Measurements from ENCODE around the gene DCUN1D1. TPM values are rescaled to one million over a fixed set of nuclear protein-coding genes. Genes with fewer than 3 reads are reported as not detected.

DCUN1D1 gene
- total and polyA plus RNA-seq, 12 donors, result 5.5 to 51.9 (median 33.6) TPM

- no peaks in the 10 kb centered on the region for H3K9me3 ChIP-seq (replicated peaks in 1 of 3)
- H3K27ac ChIP-seq, result no peak overlapping the region
- TF ChIP-seq POLR2A (IDR thresholded peaks at IDR 0.05), result no peak
- TF ChIP-seq, protein P1, sequence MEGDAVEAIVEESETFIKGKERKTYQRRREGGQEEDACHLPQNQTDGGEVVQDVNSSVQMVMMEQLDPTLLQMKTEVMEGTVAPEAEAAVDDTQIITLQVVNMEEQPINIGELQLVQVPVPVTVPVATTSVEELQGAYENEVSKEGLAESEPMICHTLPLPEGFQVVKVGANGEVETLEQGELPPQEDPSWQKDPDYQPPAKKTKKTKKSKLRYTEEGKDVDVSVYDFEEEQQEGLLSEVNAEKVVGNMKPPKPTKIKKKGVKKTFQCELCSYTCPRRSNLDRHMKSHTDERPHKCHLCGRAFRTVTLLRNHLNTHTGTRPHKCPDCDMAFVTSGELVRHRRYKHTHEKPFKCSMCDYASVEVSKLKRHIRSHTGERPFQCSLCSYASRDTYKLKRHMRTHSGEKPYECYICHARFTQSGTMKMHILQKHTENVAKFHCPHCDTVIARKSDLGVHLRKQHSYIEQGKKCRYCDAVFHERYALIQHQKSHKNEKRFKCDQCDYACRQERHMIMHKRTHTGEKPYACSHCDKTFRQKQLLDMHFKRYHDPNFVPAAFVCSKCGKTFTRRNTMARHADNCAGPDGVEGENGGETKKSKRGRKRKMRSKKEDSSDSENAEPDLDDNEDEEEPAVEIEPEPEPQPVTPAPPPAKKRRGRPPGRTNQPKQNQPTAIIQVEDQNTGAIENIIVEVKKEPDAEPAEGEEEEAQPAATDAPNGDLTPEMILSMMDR (IDR thresholded peaks at IDR 0.05), result no peak
- no peaks in the 10 kb centered on the region for H3K36me3 ChIP-seq (replicated peaks in 1 of 2)
- H3K4me1 ChIP-seq (replicated peaks in 1 of 2), result peaks cover 14 to 28% of the 10 kb centered on the region in 2 donors
- no peak for DNase-seq
- no peak overlapping the region for H3K4me3 ChIP-seq
- intact Hi-C loops (cut with DNase I), result no loop called here
- no peaks in the 10 kb centered on the region for H3K27me3 ChIP-seq
Measured at GRCh38 chr3:182969277-182969676, 11.1 kb downstream of the DCUN1D1 start.

GRCh38 chr3:182967218-182968204, 12.8 kb downstream of the DCUN1D1 start:
- no peak for TF ChIP-seq POLR2A (IDR thresholded peaks at IDR 0.05)
- TF ChIP-seq, protein P1 (IDR thresholded peaks at IDR 0.05), result no peak
- no peaks in the 10 kb centered on the region for H3K9me3 ChIP-seq (replicated peaks in 1 of 3)
- peaks cover 14 to 29% of the 10 kb centered on the region in 2 donors for H3K4me1 ChIP-seq (replicated peaks in 1 of 2)
- no peak overlapping the region for H3K27ac ChIP-seq
- no peak overlapping the region for H3K4me3 ChIP-seq
- no peak for DNase-seq
- 73 to 88% (median 77%) methylated on average over 6 of the region's 6 CpGs for WGBS, 4 donors
- intact Hi-C loops (cut with DNase I), result no loop called here
- H3K36me3 ChIP-seq (replicated peaks in 1 of 2), result peaks cover 0 to 4% of the 10 kb centered on the region in 2 donors
- H3K27me3 ChIP-seq, result no peaks in the 10 kb centered on the region

- no peaks in the 10 kb centered on the region for H3K27me3 ChIP-seq
- intact Hi-C loops (cut with DNase I), result no loop called here
- H3K4me3 ChIP-seq, result no peak overlapping the region
- peaks cover 0 to 4% of the 10 kb centered on the region in 2 donors for H3K36me3 ChIP-seq (replicated peaks in 1 of 2)
- WGBS, 4 donors, result 87 to 93% (median 90%) methylated on average over 9 of the region's 9 CpGs
- H3K27ac ChIP-seq, result peak overlapping the region in 1 of 5 donors; percentile 15
- H3K9me3 ChIP-seq (replicated peaks in 1 of 3), result no peaks in the 10 kb centered on the region
- H3K4me1 ChIP-seq (replicated peaks in 1 of 2), result peaks cover 17 to 40% of the 10 kb centered on the region in 2 donors
- no peak for TF ChIP-seq POLR2A (IDR thresholded peaks at IDR 0.05)
- TF ChIP-seq, protein P1 (IDR thresholded peaks at IDR 0.05), result no peak
- DNase-seq, result no peak
Measured at GRCh38 chr3:182965861-182966366, 14.4 kb downstream of the DCUN1D1 start.

GRCh38 chr3:182964179-182964578, 16.2 kb downstream of the DCUN1D1 start:
- Histone ChIP-seq H3K36me3 (replicated peaks in 1 of 2) (peaks cover 0 to 4% of the 10 kb centered on the region in 2 donors), H3K27me3 (no peaks in the 10 kb centered on the region), H3K9me3 (replicated peaks in 1 of 3) (no peaks in the 10 kb centered on the region), H3K27ac (no peak overlapping the region), H3K4me1 (replicated peaks in 1 of 2) (peaks cover 13 to 33% of the 10 kb centered on the region in 2 donors), H3K4me3 (no peak overlapping the region)
- WGBS, 4 donors, result 92 to 98% (median 95%) methylated on average over 1 of the region's 1 CpG
- no peak for DNase-seq
- no peak for TF ChIP-seq POLR2A (IDR thresholded peaks at IDR 0.05)
- TF ChIP-seq, protein P1 (IDR thresholded peaks at IDR 0.05), result no peak
- intact Hi-C loops (cut with DNase I), result no loop called here
